ENCODE data around the gene PLPPR5.

PLPPR5 gene

DNA sequence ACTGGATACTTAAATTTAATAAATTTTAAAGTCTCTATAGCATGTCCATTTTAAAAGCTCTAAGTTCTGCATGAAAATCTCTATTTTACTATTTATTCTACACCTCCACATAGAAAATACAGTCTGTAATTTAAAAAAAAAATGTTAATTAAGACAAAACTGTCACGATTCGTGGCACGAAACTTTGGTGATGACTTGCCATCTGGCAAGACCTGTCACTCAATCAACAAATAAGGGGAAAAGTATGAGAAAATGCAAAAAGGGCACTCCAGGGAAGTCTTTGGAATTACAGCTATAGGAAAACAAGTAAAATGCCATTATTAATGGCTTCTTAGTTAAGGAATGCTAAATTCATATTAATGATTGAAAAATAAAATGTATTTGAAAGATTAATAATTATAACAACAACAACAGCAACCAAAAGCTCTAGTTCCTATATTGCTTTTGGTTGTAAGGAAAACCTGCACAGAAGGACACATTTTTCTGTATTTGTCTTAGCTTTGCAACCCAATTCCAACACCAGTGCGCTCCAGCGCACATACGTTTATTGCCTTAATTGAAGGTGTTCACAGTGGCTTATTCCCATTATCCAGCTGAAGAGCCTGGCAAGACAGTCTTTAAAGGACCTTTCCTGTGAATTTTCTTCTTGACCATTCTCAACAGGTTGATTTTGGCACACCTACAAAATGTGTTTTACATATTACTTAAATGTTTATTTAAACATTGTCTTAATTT lies 107.8 kb downstream of the PLPPR5 start:
- H3K9me3 ChIP-seq (ENCODE audit: low read length), result no peaks in the 10 kb centered on the region
- no peaks in the 10 kb centered on the region for H3K27me3 ChIP-seq (ENCODE audit: insufficient read depth, low read length)
- no peaks in the 10 kb centered on the region for H3F3A ChIP-seq (ENCODE audit: insufficient read depth, low read length)
- no peak overlapping the region for H3K27ac ChIP-seq (ENCODE audit: low read depth, low read length, poor library complexity, severe bottlenecking)
- H3K4me3 ChIP-seq (ENCODE audit: low read depth, low read length, poor library complexity, severe bottlenecking), result no peak overlapping the region
- no peaks in the 10 kb centered on the region for H3K79me2 ChIP-seq (ENCODE audit: insufficient read depth, low read length)
- H4K20me1 ChIP-seq (ENCODE audit: insufficient read depth, low read length), result no peaks in the 10 kb centered on the region
- TF ChIP-seq, protein P1, sequence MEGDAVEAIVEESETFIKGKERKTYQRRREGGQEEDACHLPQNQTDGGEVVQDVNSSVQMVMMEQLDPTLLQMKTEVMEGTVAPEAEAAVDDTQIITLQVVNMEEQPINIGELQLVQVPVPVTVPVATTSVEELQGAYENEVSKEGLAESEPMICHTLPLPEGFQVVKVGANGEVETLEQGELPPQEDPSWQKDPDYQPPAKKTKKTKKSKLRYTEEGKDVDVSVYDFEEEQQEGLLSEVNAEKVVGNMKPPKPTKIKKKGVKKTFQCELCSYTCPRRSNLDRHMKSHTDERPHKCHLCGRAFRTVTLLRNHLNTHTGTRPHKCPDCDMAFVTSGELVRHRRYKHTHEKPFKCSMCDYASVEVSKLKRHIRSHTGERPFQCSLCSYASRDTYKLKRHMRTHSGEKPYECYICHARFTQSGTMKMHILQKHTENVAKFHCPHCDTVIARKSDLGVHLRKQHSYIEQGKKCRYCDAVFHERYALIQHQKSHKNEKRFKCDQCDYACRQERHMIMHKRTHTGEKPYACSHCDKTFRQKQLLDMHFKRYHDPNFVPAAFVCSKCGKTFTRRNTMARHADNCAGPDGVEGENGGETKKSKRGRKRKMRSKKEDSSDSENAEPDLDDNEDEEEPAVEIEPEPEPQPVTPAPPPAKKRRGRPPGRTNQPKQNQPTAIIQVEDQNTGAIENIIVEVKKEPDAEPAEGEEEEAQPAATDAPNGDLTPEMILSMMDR (IDR thresholded peaks at IDR 0.05; ENCODE audit: low read length), result no peak
- no peak for TF ChIP-seq EZH2 (IDR thresholded peaks at IDR 0.05; ENCODE audit: borderline replicate concordance, low read length)
- H3K9me2 ChIP-seq (ENCODE audit: low read depth, low read length), result no peaks in the 10 kb centered on the region
- H2AFZ ChIP-seq (ENCODE audit: low read length), result no peak overlapping the region
- no peak overlapping the region for H3K9ac ChIP-seq (ENCODE audit: low read length)
- no peaks in the 10 kb centered on the region for H3K36me3 ChIP-seq (ENCODE audit: insufficient read depth, low read length)
- H3K4me1 ChIP-seq (ENCODE audit: insufficient read depth, low read length, severe bottlenecking), result no peaks in the 10 kb centered on the region
- no peak overlapping the region for H3K4me2 ChIP-seq (ENCODE audit: low read length)

DNA sequence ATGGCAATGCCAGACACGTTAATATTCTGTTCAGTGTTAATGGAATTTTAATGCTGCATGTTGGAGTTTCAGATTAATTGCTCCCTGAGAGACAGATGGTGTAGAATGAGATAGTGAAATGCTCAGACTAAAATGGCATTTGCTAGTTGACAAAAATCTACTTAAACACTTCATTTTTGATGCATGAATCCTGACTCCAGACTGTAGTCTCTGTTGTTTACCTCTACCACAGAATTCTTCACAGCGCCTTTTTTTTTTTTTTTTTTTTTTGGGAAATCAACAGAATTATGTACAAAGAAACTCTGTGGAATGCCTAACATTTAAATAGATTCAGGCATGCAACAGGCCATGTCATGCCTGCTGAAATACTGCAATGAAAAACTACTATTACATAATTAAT lies 111.3 kb downstream of the PLPPR5 start:
- no peaks in the 10 kb centered on the region for H3K79me2 ChIP-seq (ENCODE audit: insufficient read depth, low read length)
- no peaks in the 10 kb centered on the region for H3K36me3 ChIP-seq (ENCODE audit: insufficient read depth, low read length)
- TF ChIP-seq EZH2 (IDR thresholded peaks at IDR 0.05; ENCODE audit: borderline replicate concordance, low read length), result no peak
- TF ChIP-seq, protein P1 (IDR thresholded peaks at IDR 0.05; ENCODE audit: low read length), result no peak
- H3K27ac ChIP-seq (ENCODE audit: low read depth, low read length, poor library complexity, severe bottlenecking), result no peak overlapping the region
- peaks cover 2% of the 10 kb centered on the region for H3K4me1 ChIP-seq (ENCODE audit: insufficient read depth, low read length, severe bottlenecking)
- H4K20me1 ChIP-seq (ENCODE audit: insufficient read depth, low read length), result no peaks in the 10 kb centered on the region
- H3K9me2 ChIP-seq (ENCODE audit: low read depth, low read length), result no peaks in the 10 kb centered on the region
- no peaks in the 10 kb centered on the region for H3K27me3 ChIP-seq (ENCODE audit: insufficient read depth, low read length)
- H3K9me3 ChIP-seq (ENCODE audit: low read length), result no peaks in the 10 kb centered on the region
- no peaks in the 10 kb centered on the region for H3F3A ChIP-seq (ENCODE audit: insufficient read depth, low read length)
- no peak overlapping the region for H3K4me2 ChIP-seq (ENCODE audit: low read length)
- no peak overlapping the region for H3K9ac ChIP-seq (ENCODE audit: low read length)
- no peak overlapping the region for H3K4me3 ChIP-seq (ENCODE audit: low read depth, low read length, poor library complexity, severe bottlenecking)
- no peak overlapping the region for H2AFZ ChIP-seq (ENCODE audit: low read length)

DNA sequence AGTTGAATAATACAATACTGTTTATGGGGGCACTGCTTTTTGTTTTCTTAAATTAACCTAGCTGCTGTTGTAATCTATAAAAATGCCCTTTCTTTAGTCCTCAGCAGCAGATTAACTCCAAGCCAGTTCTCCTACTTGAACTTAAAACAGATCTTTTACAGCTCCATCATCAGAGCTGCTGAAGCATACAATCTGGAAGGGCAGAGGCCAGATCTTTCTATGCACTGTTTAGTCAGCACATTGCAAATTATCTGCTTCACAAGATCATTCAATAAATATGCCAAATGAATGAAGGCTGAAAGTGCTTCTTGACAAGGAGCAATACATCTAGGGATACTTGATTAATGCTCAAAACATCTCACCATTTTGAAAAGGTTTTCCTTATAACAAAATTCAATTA lies 115.8 kb downstream of the PLPPR5 start:
- TF ChIP-seq, protein P1 (IDR thresholded peaks at IDR 0.05; ENCODE audit: low read length), result no peak
- TF ChIP-seq EZH2 (IDR thresholded peaks at IDR 0.05; ENCODE audit: borderline replicate concordance, low read length), result no peak
- peaks cover 7% of the 10 kb centered on the region for H3K4me1 ChIP-seq (ENCODE audit: insufficient read depth, low read length, severe bottlenecking)
- no peak overlapping the region for H3K4me2 ChIP-seq (ENCODE audit: low read length)

More for the DNA sequence above, 115.8 kb downstream of the PLPPR5 start:
- Histone ChIP-seq H3K9me2 (ENCODE audit: low read depth, low read length) (no peaks in the 10 kb centered on the region), H3K27me3 (ENCODE audit: insufficient read depth, low read length) (no peaks in the 10 kb centered on the region), H3K9ac (ENCODE audit: low read length) (no peak overlapping the region), H3K79me2 (ENCODE audit: insufficient read depth, low read length) (no peaks in the 10 kb centered on the region), H3K27ac (ENCODE audit: low read depth, low read length, poor library complexity, severe bottlenecking) (no peak overlapping the region), H3F3A (ENCODE audit: insufficient read depth, low read length) (no peaks in the 10 kb centered on the region), H3K36me3 (ENCODE audit: insufficient read depth, low read length) (no peaks in the 10 kb centered on the region), H2AFZ (ENCODE audit: low read length) (no peak overlapping the region), H3K4me3 (ENCODE audit: low read depth, low read length, poor library complexity, severe bottlenecking) (no peak overlapping the region), H4K20me1 (ENCODE audit: insufficient read depth, low read length) (no peaks in the 10 kb centered on the region), H3K9me3 (ENCODE audit: low read length) (no peaks in the 10 kb centered on the region)
